Measurements from ENCODE around the gene CYP27C1.

Gene CYP27C1

GRCh38 chr2:127193164-127193966 is 26.7 kb downstream of the CYP27C1 start:
- DNase-seq (ENCODE audit: low read depth in 1 of 2, low spot score in 1 of 2) = no peak

GRCh38 chr2:127191331-127192219 is 28.5 kb downstream of the CYP27C1 start:
- no peak for DNase-seq (ENCODE audit: low read depth in 1 of 2, low spot score in 1 of 2)

- no peak for DNase-seq (ENCODE audit: low read depth in 1 of 2, low spot score in 1 of 2)
These were observed 31.3 kb downstream of the CYP27C1 start for GRCh38 chr2:127188797-127189196.

- no peak for DNase-seq (ENCODE audit: low read depth in 1 of 2, low spot score in 1 of 2)
These were observed 32.3 kb downstream of the CYP27C1 start for GRCh38 chr2:127187831-127188230.

GRCh38 chr2:127187081-127187775 is 32.9 kb downstream of the CYP27C1 start:
- DNase-seq (ENCODE audit: low read depth in 1 of 2, low spot score in 1 of 2) = no peak

GRCh38 chr2:127185705-127186104 is 34.4 kb downstream of the CYP27C1 start:
- DNase-seq (ENCODE audit: low read depth in 1 of 2, low spot score in 1 of 2) = no peak

GRCh38 chr2:127185093-127185492 is 35.0 kb downstream of the CYP27C1 start:
- no peak for DNase-seq (ENCODE audit: low read depth in 1 of 2, low spot score in 1 of 2)

- DNase-seq (ENCODE audit: low read depth in 1 of 2, low spot score in 1 of 2) = no peak
These were observed 36.3 kb downstream of the CYP27C1 start for GRCh38 chr2:127183771-127184170.

- DNase-seq (ENCODE audit: low read depth in 1 of 2, low spot score in 1 of 2) = no peak
These were observed 37.3 kb downstream of the CYP27C1 start for GRCh38 chr2:127182626-127183458.

- no peak for DNase-seq (ENCODE audit: low read depth in 1 of 2, low spot score in 1 of 2)
These were observed 38.2 kb downstream of the CYP27C1 start for GRCh38 chr2:127181851-127182250.

GRCh38 chr2:127179766-127180165 is 40.3 kb downstream of the CYP27C1 start:
- DNase-seq (ENCODE audit: low read depth in 1 of 2, low spot score in 1 of 2) = no peak

- no peak for DNase-seq (ENCODE audit: low read depth in 1 of 2, low spot score in 1 of 2)
These were observed 42.4 kb downstream of the CYP27C1 start for GRCh38 chr2:127177617-127178263.

- DNase-seq (ENCODE audit: low read depth in 1 of 2, low spot score in 1 of 2) = no peak
These were observed 43.5 kb downstream of the CYP27C1 start for GRCh38 chr2:127176371-127177311.

GRCh38 chr2:127175751-127176354 is 44.2 kb downstream of the CYP27C1 start:
- DNase-seq (ENCODE audit: low read depth in 1 of 2, low spot score in 1 of 2) = no peak

GRCh38 chr2:127175041-127175721 is 44.9 kb downstream of the CYP27C1 start:
- no peak for DNase-seq (ENCODE audit: low read depth in 1 of 2, low spot score in 1 of 2)

- no peak for DNase-seq (ENCODE audit: low read depth in 1 of 2, low spot score in 1 of 2)
These were observed 45.5 kb downstream of the CYP27C1 start for GRCh38 chr2:127174640-127175039.

- DNase-seq (ENCODE audit: low read depth in 1 of 2, low spot score in 1 of 2) = no peak
These were observed 46.0 kb downstream of the CYP27C1 start for GRCh38 chr2:127174136-127174535.

GRCh38 chr2:127173057-127173456 is 47.0 kb downstream of the CYP27C1 start:
- no peak for DNase-seq (ENCODE audit: low read depth in 1 of 2, low spot score in 1 of 2)
